ENCODE measurements around the gene ATG9A. TPM values are rescaled to one million over a fixed set of nuclear protein-coding genes. Genes with fewer than 3 reads are reported as not detected.
"Not testable (repeated sequence)": the region's sequence is repeated elsewhere in the genome, so short reads cannot be mapped to it uniquely, and the experiment has no call there.

The ATG9A gene
- polyA plus RNA-seq, 3 donors = 24.7 to 55.2 (median 26.3) TPM

DNA sequence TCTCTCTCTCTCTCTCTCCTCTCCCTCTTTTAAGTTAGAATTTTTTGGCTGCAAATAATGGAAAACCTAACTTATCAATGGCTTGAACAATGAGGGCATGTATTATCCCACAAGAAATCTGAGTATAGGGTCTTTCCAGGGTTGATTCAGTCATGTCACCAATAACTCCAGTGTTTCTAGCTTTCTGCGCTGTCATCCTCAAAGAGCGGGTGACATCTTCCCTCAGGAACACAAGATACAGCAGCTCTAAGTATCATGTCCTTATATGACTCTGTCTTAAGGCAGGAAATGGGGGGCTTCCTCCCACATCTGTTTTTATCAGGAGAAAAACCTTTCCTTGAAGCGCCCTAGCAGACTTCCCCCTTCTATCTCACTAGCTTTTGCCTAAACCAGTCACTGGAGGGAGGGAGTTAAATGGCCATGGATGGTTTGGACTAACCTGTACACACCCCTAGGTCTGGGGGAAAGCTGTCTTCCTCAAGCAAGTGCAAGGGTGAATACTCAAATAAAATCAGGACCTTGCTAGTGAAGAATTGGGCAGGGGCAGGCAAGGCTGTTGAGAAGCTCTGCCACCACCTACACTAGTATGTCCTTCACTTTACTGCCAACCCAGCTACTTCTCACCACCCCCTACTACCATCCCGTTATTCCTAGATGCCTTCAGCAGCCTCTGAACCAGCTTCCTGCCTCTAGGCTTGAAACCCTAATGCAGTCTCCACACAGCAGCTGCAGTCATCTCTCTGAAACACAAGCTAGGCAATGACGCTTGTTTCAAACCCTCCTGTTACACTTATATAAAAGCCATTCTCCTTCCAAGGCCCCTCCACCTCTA, 31.8 kb upstream of the ATG9A start:
- Histone ChIP-seq H3K27me3 (ENCODE audit: control insufficient read depth in 2 of 2, insufficient read depth in 2 of 2, low read length in 2 of 2) (no peaks in the 10 kb centered on the region), H3K9me3 (replicated peaks in 1 of 2; ENCODE audit: control insufficient read depth in 1 of 2, insufficient read depth in 1 of 2, low read length in 2 of 2) (no peaks in the 10 kb centered on the region), H3K79me2 (ENCODE audit: insufficient read depth, low read length) (no peaks in the 10 kb centered on the region), H3K4me2 (replicated peaks; ENCODE audit: extremely low read depth, low read length, poor library complexity, severe bottlenecking) (no peak overlapping the region), H3K9ac (ENCODE audit: insufficient read depth, low read length, poor library complexity, severe bottlenecking) (no peak overlapping the region), H3K4me1 (ENCODE audit: control insufficient read depth in 1 of 2, insufficient read depth in 2 of 2, low read length in 2 of 2) (no peaks in the 10 kb centered on the region), H3K36me3 (replicated peaks in 1 of 2; ENCODE audit: control insufficient read depth in 1 of 2, insufficient read depth in 2 of 2, low read length in 2 of 2) (no peaks in the 10 kb centered on the region), H3K27ac (ENCODE audit: low read depth in 1 of 2, low read length in 2 of 2) (no peak overlapping the region), H2AFZ (ENCODE audit: insufficient read depth, low read depth, low read length, poor library complexity, severe bottlenecking) (no peak overlapping the region), H4K20me1 (ENCODE audit: insufficient read depth, low read length) (no peaks in the 10 kb centered on the region), H3K4me3 (replicated peaks in 1 of 3; ENCODE audit: low read depth in 2 of 3, low read length in 3 of 3) (no peak overlapping the region)
- 67% methylated on average over 2 of the region's 5 CpGs for WGBS (ENCODE audit: insufficient coverage)
- DNase-seq = no peak
- TF ChIP-seq, protein P1, sequence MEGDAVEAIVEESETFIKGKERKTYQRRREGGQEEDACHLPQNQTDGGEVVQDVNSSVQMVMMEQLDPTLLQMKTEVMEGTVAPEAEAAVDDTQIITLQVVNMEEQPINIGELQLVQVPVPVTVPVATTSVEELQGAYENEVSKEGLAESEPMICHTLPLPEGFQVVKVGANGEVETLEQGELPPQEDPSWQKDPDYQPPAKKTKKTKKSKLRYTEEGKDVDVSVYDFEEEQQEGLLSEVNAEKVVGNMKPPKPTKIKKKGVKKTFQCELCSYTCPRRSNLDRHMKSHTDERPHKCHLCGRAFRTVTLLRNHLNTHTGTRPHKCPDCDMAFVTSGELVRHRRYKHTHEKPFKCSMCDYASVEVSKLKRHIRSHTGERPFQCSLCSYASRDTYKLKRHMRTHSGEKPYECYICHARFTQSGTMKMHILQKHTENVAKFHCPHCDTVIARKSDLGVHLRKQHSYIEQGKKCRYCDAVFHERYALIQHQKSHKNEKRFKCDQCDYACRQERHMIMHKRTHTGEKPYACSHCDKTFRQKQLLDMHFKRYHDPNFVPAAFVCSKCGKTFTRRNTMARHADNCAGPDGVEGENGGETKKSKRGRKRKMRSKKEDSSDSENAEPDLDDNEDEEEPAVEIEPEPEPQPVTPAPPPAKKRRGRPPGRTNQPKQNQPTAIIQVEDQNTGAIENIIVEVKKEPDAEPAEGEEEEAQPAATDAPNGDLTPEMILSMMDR (IDR thresholded peaks at IDR 0.05) = no peak
- Mint-ChIP-seq H3K9me3 (no peaks in the 10 kb centered on the region), H3K4me3 (peak overlapping the region; percentile 10 to 42), H3K36me3 (no peaks in the 10 kb centered on the region), H3K27ac (no peak overlapping the region), H3K4me1 (no peaks in the 10 kb centered on the region), H3K27me3 (ENCODE audit: low read depth in 3 of 3) (peaks cover 3 to 17% (median 5%) of the 10 kb centered on the region in 3 donors)
- intact Hi-C loops (cut with micrococcal nuclease) = no loop called here

DNA sequence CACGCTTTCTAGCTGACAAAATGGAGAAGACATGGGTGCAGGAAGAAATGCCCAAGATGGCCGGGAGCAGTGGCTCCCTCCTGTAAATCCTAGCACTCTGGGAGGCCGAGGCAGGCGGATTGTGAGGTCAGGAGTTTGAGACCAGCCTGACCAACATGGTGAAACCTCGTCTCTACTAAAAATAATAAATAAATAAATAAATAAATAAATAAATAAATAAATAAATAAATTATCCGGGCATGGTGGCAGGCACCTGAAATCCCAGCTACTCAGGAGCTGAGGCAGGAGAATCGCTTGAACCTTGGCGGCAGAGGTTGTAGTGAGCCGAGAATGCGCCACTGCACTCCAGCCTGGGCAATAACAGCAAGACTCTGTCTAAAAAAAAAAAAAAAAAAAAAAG, 29.5 kb upstream of the ATG9A start:
- peaks cover 3 to 13% (median 5%) of the 10 kb centered on the region in 3 donors for H3K27me3 Mint-ChIP-seq (ENCODE audit: low read depth in 3 of 3)
- H3K4me1 Mint-ChIP-seq; H3K4me2 ChIP-seq (replicated peaks; ENCODE audit: extremely low read depth, low read length, poor library complexity, severe bottlenecking); DNase-seq; intact Hi-C loops (cut with micrococcal nuclease); H3K36me3 ChIP-seq (replicated peaks in 1 of 2; ENCODE audit: control insufficient read depth in 1 of 2, insufficient read depth in 2 of 2, low read length in 2 of 2); H3K9me3 Mint-ChIP-seq; H3K36me3 Mint-ChIP-seq; H3K79me2 ChIP-seq (ENCODE audit: insufficient read depth, low read length); H3K27ac ChIP-seq (ENCODE audit: low read depth in 1 of 2, low read length in 2 of 2); H3K4me3 ChIP-seq (replicated peaks in 1 of 3; ENCODE audit: low read depth in 2 of 3, low read length in 3 of 3); H2AFZ ChIP-seq (ENCODE audit: insufficient read depth, low read depth, low read length, poor library complexity, severe bottlenecking); H3K27me3 ChIP-seq (ENCODE audit: control insufficient read depth in 2 of 2, insufficient read depth in 2 of 2, low read length in 2 of 2); H3K9me3 ChIP-seq (replicated peaks in 1 of 2; ENCODE audit: control insufficient read depth in 1 of 2, insufficient read depth in 1 of 2, low read length in 2 of 2); H3K27ac Mint-ChIP-seq; H3K4me3 Mint-ChIP-seq; H4K20me1 ChIP-seq (ENCODE audit: insufficient read depth, low read length); H3K9ac ChIP-seq (ENCODE audit: insufficient read depth, low read length, poor library complexity, severe bottlenecking): not testable (repeated sequence)
- 100% methylated on average over 1 of the region's 10 CpGs for WGBS (ENCODE audit: insufficient coverage)
- H3K4me1 ChIP-seq (ENCODE audit: control insufficient read depth in 1 of 2, insufficient read depth in 2 of 2, low read length in 2 of 2) = peaks cover 9 to 13% of the 10 kb centered on the region in 2 donors
